ENCODE results near the gene FOXL1. TPM values are rescaled to one million over a fixed set of nuclear protein-coding genes. Genes with fewer than 3 reads are reported as not detected.

FOXL1 gene
- total and polyA plus RNA-seq, 9 donors: 0.10 to 1.3 (median 0.44) TPM; not detected in 1

DNA sequence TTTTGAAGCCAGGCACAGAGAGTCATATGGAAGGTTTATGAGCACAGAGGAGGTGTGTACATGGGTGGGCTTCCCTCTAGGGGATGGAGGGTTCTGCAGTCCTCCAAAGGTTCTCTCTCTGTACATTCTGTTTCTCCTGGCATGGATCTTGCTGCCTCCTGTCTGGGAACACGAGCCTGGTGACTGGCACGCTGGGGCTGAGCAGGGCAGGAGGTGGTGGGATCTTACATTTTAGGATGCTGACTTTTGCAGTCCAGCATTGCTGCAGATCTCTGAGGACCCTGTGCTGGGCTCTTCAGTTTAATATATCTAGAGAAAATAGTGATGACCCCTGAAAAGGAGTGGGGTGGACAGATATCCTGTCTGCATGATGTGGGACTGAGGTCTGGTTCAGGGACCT lies 23.0 kb downstream of the FOXL1 start:
- Histone ChIP-seq H3K27ac (no peak overlapping the region), H3K36me3 (no peaks in the 10 kb centered on the region), H3K27me3 (no peaks in the 10 kb centered on the region), H3K4me1 (ENCODE audit: insufficient read depth) (no peaks in the 10 kb centered on the region), H3K4me3 (no peak overlapping the region), H3K9me3 (no peaks in the 10 kb centered on the region)
- no peak for TF ChIP-seq POLR2A (IDR thresholded peaks at IDR 0.05)
- TF ChIP-seq EP300 (IDR thresholded peaks at IDR 0.05): no peak
- TF ChIP-seq CTCF (IDR thresholded peaks at IDR 0.05): no peak
- DNase-seq: no peak
- WGBS, 3 donors: 80 to 88% (median 87%) methylated on average over 2 of the region's 2 CpGs
- intact Hi-C loops (cut with DNase I): no loop called here

DNA sequence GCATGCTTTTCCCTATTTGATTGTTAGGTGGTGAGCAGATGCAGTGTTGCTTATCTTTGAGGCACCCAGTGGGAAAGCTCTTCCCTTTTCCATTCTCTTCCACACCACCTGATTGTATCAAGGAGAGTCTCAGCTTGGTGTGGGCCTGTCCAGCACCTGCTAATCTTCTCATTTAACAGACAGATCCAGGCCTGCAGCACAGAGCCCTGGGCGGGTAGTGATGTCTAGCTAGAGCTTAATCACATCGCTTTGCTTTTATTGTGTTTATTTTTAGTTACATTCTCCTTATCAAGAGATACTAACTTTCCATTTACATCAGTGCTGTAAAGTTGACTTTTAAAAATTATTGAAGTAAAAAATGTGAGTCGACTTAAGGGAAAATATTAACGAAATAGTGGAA lies 24.2 kb downstream of the FOXL1 start:
- WGBS, 3 donors: 49 to 55% (median 53%) methylated on average over 4 of the region's 4 CpGs
- no peaks in the 10 kb centered on the region for H3K36me3 ChIP-seq
- no peak for DNase-seq
- H3K9me3 ChIP-seq: no peaks in the 10 kb centered on the region
- no peak overlapping the region for H3K27ac ChIP-seq
- no peaks in the 10 kb centered on the region for H3K4me1 ChIP-seq (ENCODE audit: insufficient read depth)
- H3K4me3 ChIP-seq: no peak overlapping the region
- no peaks in the 10 kb centered on the region for H3K27me3 ChIP-seq
- intact Hi-C loops (cut with DNase I): no loop called here
- TF ChIP-seq CTCF (IDR thresholded peaks at IDR 0.05) (no peak), POLR2A (IDR thresholded peaks at IDR 0.05) (no peak), EP300 (IDR thresholded peaks at IDR 0.05) (no peak)

- Histone ChIP-seq H3K27ac (no peak overlapping the region), H3K27me3 (no peaks in the 10 kb centered on the region), H3K4me3 (no peak overlapping the region), H3K9me3 (no peaks in the 10 kb centered on the region), H3K36me3 (no peaks in the 10 kb centered on the region), H3K4me1 (ENCODE audit: insufficient read depth) (no peaks in the 10 kb centered on the region)
- TF ChIP-seq EP300 (IDR thresholded peaks at IDR 0.05) (no peak), POLR2A (IDR thresholded peaks at IDR 0.05) (no peak), CTCF (IDR thresholded peaks at IDR 0.05) (no peak)
- intact Hi-C loops (cut with DNase I): no loop called here
- DNase-seq: no peak
- WGBS, 3 donors: 86 to 89% (median 88%) methylated on average over 16 of the region's 16 CpGs
These were observed 26.3 kb downstream of the FOXL1 start for GRCh38 chr16:86604436-86605193.

- H3K4me1 ChIP-seq (ENCODE audit: insufficient read depth): no peaks in the 10 kb centered on the region
- H3K4me3 ChIP-seq: no peak overlapping the region
- 92 to 97% (median 96%) methylated on average over 3 of the region's 3 CpGs for WGBS, 3 donors
- DNase-seq: no peak
- H3K27me3 ChIP-seq: no peaks in the 10 kb centered on the region
- TF ChIP-seq POLR2A (IDR thresholded peaks at IDR 0.05): no peak
- TF ChIP-seq CTCF (IDR thresholded peaks at IDR 0.05): no peak
- TF ChIP-seq EP300 (IDR thresholded peaks at IDR 0.05): no peak
- H3K27ac ChIP-seq: no peak overlapping the region
- H3K9me3 ChIP-seq: no peaks in the 10 kb centered on the region
- H3K36me3 ChIP-seq: no peaks in the 10 kb centered on the region
- intact Hi-C loops (cut with DNase I): no loop called here
These were observed 27.6 kb downstream of the FOXL1 start for GRCh38 chr16:86605950-86606349.

Data from ovary (tissue), 9 donors.